A549 (cell line): ENCODE results near the gene OR1E2. TPM values are rescaled to one million over a fixed set of nuclear protein-coding genes. Genes with fewer than 3 reads are reported as not detected.

Experiments
- ATAC-seq, 2 experiments: fragments of 200-7000 bp in 1 of 2; fragments of >200 bp in 1 of 2; cut with Nextera tagmentation in 1 of 2; cut with Tn5 transposase in 1 of 2; 3 replicates each; pipeline versions ENCODE4 v1.8.0 to v1.9.1; 2018 to 2020; ENCODE audit warnings: mild to moderate bottlenecking in 1 of 2, moderate library complexity in 1 of 2
- CTCF ChIA-PET: fragments of 300-600 bp; sonication (Branson Sonifier 250); formaldehyde crosslinking; extraction: SDS; loops from one replicate; lab custom pipeline; 2021; ENCODE audit warnings: antibody characterized with exemption, inconsistent platforms; lab: Yijun Ruan, JAX
- POLR2A ChIA-PET: fragments of 350-600 bp; formaldehyde crosslinking; extraction: SDS; loops from one replicate; lab custom pipeline; 2021; ENCODE audit warnings: antibody characterized with exemption, inconsistent platforms; lab: Yijun Ruan, JAX
- DNase-seq, 2 experiments: peaks; one replicate each; pipeline versions ENCODE4 v3.0.0 to v3.0.0-alpha.2; 2011 to 2016; ENCODE audit warnings: low read depth in 1 of 2, low spot score in 1 of 2
- FAIRE-seq: peaks from 2 replicates; lab custom pipeline; 2011; peaks lifted over from hg19 to GRCh38; lab: Jason Lieb, UNC
- H3K27ac ChIP-seq, 2 experiments: fragments of >200 bp; sonication (Bioruptor Twin); formaldehyde crosslinking; 3 replicates each; pipeline ENCODE4 v1.5.1; 2016 to 2017
- H3K4me1 ChIP-seq: fragments of >200 bp; sonication (Bioruptor Twin); formaldehyde crosslinking; 3 replicates; pipeline ENCODE4 v1.6.1; 2016
- H3K4me2 ChIP-seq: fragments of >200 bp; sonication (Bioruptor Twin); formaldehyde crosslinking; 3 replicates; pipeline ENCODE4 v1.6.1; 2016
- H3K4me3 ChIP-seq: fragments of >200 bp; sonication (Bioruptor Twin); formaldehyde crosslinking; 3 replicates; pipeline ENCODE4 v1.5.1; 2016
- H3K9me3 ChIP-seq: fragments of >200 bp; sonication (Bioruptor Twin); formaldehyde crosslinking; 3 replicates; pipeline ENCODE4 v1.6.1; 2016
- ATOH8 ChIP-seq: fragments of 250-450 bp; sonication (Bioruptor Pico); IDR thresholded peaks from 2 replicates; pipeline ENCODE4 v1.5.0; 2020; ENCODE audit warnings: low read depth, mild to moderate bottlenecking, moderate library complexity
- CEBPB ChIP-seq, 2 experiments: fragments of >200 bp in 1 of 2; sonication (Bioruptor Twin) in 1 of 2; formaldehyde crosslinking in 1 of 2; IDR thresholded peaks; 2 replicates each; pipeline ENCODE4 v1.6.1; 2012 to 2016
- EHF ChIP-seq: fragments of 250-450 bp; sonication (Bioruptor Pico); IDR thresholded peaks from 2 replicates; pipeline ENCODE4 v1.5.0; 2020; ENCODE audit warnings: mild to moderate bottlenecking
- ESRRA ChIP-seq: fragments of 150-350 bp; IDR thresholded peaks from 2 replicates; pipeline ENCODE4 v1.6.1; 2014; ENCODE audit warnings: mild to moderate bottlenecking, low read length, borderline replicate concordance
- HOXB5 ChIP-seq: fragments of 250-450 bp; sonication (Bioruptor Pico); IDR thresholded peaks from 2 replicates; pipeline ENCODE4 v1.5.0; 2020; ENCODE audit warnings: mild to moderate bottlenecking, moderate library complexity
- KDM1A ChIP-seq: fragments of 200-600 bp; sonication (generic); IDR thresholded peaks from 2 replicates; pipeline ENCODE4 v1.6.1; 2016; ENCODE audit warnings: low read depth, mild to moderate bottlenecking
- MAFK ChIP-seq: fragments of 450-650 bp; IDR thresholded peaks from 2 replicates; pipeline ENCODE4 v1.6.1; 2014; ENCODE audit not compliant: partially characterized antibody
- MYC ChIP-seq: IDR thresholded peaks from 2 replicates; pipeline ENCODE4 v1.6.1; 2012; ENCODE audit warnings: mild to moderate bottlenecking, inconsistent platforms, low read length, improper control_type of control experiment, borderline replicate concordance
- NFE2L2 ChIP-seq: fragments of 150-350 bp; conservative IDR thresholded peaks from 2 replicates; pipeline ENCODE4 v1.6.1; 2014; ENCODE audit warnings: low read length
- RNF2 ChIP-seq: fragments of 200-600 bp; sonication (generic); IDR thresholded peaks from 2 replicates; pipeline ENCODE4 v1.6.1; 2016; ENCODE audit warnings: low read depth, mild to moderate bottlenecking, antibody characterized with exemption, moderate library complexity, borderline replicate concordance
- TP53 ChIP-seq: fragments of 250-450 bp; sonication (Bioruptor Pico); IDR thresholded peaks from 2 replicates; pipeline ENCODE4 v1.5.0; 2021; ENCODE audit warnings: mild to moderate bottlenecking, moderate library complexity
- ZC3H11A ChIP-seq: fragments of 450-650 bp; IDR thresholded peaks from 2 replicates; pipeline ENCODE4 v1.6.1; 2014; ENCODE audit warnings: antibody characterized with exemption, mild to moderate bottlenecking
- ZNF302 ChIP-seq: fragments of 250-450 bp; sonication (Bioruptor Pico); IDR thresholded peaks from 2 replicates; pipeline ENCODE4 v1.9.0; 2021; ENCODE audit warnings: inconsistent platforms, mild to moderate bottlenecking, moderate library complexity
- WGBS: methylation state at CpG from one replicate; pipeline ENCODE4 v1.1.6; 2017; ENCODE audit errors: missing lambda C conversion rate; 5-methylcytosine and 5-hydroxymethylcytosine counted together
- polyA plus RNA-seq, 4 experiments: library from polyadenylated mRNA; depleted of rRNA in 3 of 4; stranded (reverse); fragments of >200 nt; fragmentation: RNase III in 1 of 4; extraction: RNeasy Plus Mini Kit Qiagen cat#74134 plus additional on column Dnase treatment in 1 of 4; gene quantifications; 2 replicates in 3 of 4; 3 replicates in 1 of 4; pipeline ENCODE4 v1.2.3, GENCODE V29; 2011 to 2017
- TF ChIP-seq, protein P1 (sequence below): IDR thresholded peaks from 2 replicates; pipeline ENCODE4 v1.6.1; 2012
- TF ChIP-seq, protein P2 (sequence below): fragments of 150-350 bp; IDR thresholded peaks from 2 replicates; pipeline ENCODE4 v1.6.1; 2014; ENCODE audit warnings: low read depth, mild to moderate bottlenecking, low read length
- TF ChIP-seq, protein P3 (sequence below): fragments of 200-600 bp; sonication (generic); IDR thresholded peaks from 2 replicates; pipeline ENCODE4 v1.6.1; 2016; ENCODE audit warnings: antibody characterized with exemption, mild to moderate bottlenecking, moderate library complexity

The OR1E2 gene
- polyA plus RNA-seq, 2 of the 4 experiments (the other 2 are of a cell fraction), result not detected

DNA sequence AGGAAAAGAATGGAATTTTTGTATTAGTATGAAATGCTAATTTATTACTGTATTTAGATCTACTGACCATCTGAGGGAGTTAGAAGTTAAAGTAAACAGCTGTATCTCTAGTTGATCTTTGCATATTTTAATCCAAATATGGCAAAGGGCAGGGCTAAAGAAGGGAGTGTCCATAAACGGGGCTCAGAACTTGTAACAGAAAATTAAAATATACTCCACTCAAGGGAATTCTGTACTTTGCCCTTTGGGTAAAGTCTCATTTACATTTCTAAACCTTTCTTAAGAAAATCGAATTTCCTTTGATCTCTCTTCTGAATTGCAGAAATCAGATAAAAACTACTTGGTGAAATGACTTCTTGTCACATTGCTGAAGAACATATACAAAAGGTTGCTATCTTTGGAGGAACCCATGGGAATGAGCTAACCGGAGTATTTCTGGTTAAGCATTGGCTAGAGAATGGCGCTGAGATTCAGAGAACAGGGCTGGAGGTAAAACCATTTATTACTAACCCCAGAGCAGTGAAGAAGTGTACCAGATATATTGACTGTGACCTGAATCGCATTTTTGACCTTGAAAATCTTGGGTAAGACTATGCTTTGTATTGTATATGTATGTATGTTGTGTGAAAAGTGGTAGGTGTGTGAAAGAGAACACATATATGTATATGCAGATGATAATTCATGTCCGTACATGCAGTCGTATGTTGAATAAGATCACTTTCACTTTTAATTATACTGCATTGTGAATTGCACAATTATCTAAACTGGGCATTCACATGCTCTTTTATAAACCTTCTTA lies 42.4 kb upstream of the OR1E2 start, which contains the start of gene ASPA:
Gene ASPA, plus strand, starts transcription at position 186 of the 799 bp plus-strand sequence. Its CDS starts 163 bp downstream, at position 349.
- no peak for ATAC-seq
- 55% methylated on average over 7 of the region's 7 CpGs for WGBS
- peak; percentile 36 for FAIRE-seq
- Histone ChIP-seq H3K4me1 (peaks cover 25% of the 10 kb centered on the region; the same call in 2 of the 3 replicates), H3K4me3 (no peak within 1 kb of the TSS), H3K27ac (peak within 1 kb of the TSS in 1 of 2 experiments; percentile 5; a peak in 1 of 6 replicates), H3K4me2 (peak within 1 kb of the TSS; percentile 57; the same call in 2 of the 3 replicates), H3K9me3 (no peaks in the 10 kb centered on the region)
- TF ChIP-seq MYC (no peak), CEBPB (IDR thresholded peaks at IDR 0.05) (peak in 1 of 2 experiments; percentile 8; a peak in 1 of 4 replicates)
- ChIA-PET CTCF (interaction anchor here (1.3 kb wide), 1 partner anchor 10 kb away, joined by 3 read pairs; no protein-coding TSS in a partner anchor), POLR2A (no interaction called here)
- no peak for DNase-seq

DNA sequence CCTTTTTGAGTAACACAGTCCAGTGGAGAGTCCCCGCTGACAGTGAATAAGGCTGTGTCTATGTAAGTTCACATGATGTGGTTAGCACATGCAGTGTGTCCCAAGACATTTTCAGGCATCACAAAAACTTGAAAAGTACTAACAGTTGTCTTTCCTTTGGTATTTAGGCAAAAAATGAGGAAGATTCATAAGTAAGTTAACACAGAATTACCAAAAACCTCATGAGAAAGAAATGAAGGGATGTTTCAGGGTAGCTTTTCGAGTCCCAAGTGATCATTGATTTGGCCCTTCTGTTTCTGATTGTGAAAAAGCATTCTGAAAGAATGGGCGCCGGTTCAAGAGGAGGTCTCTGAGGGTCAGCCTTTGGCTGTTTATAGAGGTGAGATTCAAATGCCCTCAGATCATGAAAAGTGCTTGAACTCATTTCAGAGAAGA lies 41.6 kb upstream of the OR1E2 start:
- 76% methylated on average over 4 of the region's 4 CpGs for WGBS
- Histone ChIP-seq H3K9me3 (no peaks in the 10 kb centered on the region), H3K4me1 (peaks cover 25% of the 10 kb centered on the region; the same call in 2 of the 3 replicates), H3K4me3 (no peak overlapping the region), H3K27ac (no peak overlapping the region; a peak in 1 of 6 replicates), H3K4me2 (no peak overlapping the region)
- ChIA-PET POLR2A (no interaction called here), CTCF (no interaction called here)
- no peak for ATAC-seq
- FAIRE-seq, result no peak
- DNase-seq, result no peak
- TF ChIP-seq, protein P1, sequence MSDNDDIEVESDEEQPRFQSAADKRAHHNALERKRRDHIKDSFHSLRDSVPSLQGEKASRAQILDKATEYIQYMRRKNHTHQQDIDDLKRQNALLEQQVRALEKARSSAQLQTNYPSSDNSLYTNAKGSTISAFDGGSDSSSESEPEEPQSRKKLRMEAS, result no peak
- no peak for TF ChIP-seq CEBPB (IDR thresholded peaks at IDR 0.05)
- TF ChIP-seq, protein P2, sequence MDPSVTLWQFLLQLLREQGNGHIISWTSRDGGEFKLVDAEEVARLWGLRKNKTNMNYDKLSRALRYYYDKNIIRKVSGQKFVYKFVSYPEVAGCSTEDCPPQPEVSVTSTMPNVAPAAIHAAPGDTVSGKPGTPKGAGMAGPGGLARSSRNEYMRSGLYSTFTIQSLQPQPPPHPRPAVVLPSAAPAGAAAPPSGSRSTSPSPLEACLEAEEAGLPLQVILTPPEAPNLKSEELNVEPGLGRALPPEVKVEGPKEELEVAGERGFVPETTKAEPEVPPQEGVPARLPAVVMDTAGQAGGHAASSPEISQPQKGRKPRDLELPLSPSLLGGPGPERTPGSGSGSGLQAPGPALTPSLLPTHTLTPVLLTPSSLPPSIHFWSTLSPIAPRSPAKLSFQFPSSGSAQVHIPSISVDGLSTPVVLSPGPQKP, result no peak

DNA sequence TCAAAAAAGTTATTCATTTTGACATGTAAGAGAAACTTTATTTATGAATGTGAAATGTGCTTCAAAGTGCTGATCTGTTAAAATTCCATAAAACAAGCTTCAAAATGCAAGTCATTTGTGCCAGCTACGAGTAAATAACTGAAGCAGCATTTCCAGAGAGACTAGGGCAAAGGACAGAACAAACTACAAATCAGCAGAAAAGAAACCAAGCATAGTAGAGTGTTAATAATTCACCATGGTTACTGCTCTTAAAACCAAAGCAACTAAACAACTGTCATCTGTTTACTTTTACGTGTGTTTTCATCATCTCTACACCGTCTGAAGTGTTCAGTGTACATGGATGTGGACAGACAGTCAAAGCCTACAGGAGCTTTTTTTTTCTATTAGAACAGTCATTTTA lies 40.6 kb upstream of the OR1E2 start:
- TF ChIP-seq HOXB5 (no peak), RNF2 (no peak), KDM1A (no peak), ATOH8 (CRISPR knock-in tag) (no peak), EHF (CRISPR knock-in tag) (no peak), TP53 (CRISPR knock-in tag) (no peak), ESRRA (no peak), MAFK (peak; percentile 99), NFE2L2 (peak; percentile 55), ZC3H11A (no peak), ZNF302 (no peak)
- TF ChIP-seq, protein P3, sequence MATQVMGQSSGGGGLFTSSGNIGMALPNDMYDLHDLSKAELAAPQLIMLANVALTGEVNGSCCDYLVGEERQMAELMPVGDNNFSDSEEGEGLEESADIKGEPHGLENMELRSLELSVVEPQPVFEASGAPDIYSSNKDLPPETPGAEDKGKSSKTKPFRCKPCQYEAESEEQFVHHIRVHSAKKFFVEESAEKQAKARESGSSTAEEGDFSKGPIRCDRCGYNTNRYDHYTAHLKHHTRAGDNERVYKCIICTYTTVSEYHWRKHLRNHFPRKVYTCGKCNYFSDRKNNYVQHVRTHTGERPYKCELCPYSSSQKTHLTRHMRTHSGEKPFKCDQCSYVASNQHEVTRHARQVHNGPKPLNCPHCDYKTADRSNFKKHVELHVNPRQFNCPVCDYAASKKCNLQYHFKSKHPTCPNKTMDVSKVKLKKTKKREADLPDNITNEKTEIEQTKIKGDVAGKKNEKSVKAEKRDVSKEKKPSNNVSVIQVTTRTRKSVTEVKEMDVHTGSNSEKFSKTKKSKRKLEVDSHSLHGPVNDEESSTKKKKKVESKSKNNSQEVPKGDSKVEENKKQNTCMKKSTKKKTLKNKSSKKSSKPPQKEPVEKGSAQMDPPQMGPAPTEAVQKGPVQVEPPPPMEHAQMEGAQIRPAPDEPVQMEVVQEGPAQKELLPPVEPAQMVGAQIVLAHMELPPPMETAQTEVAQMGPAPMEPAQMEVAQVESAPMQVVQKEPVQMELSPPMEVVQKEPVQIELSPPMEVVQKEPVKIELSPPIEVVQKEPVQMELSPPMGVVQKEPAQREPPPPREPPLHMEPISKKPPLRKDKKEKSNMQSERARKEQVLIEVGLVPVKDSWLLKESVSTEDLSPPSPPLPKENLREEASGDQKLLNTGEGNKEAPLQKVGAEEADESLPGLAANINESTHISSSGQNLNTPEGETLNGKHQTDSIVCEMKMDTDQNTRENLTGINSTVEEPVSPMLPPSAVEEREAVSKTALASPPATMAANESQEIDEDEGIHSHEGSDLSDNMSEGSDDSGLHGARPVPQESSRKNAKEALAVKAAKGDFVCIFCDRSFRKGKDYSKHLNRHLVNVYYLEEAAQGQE, result no peak
- TF ChIP-seq, all 56 proteins: peak for 2
- ChIA-PET POLR2A (no interaction called here), CTCF (no interaction called here)
- peak; percentile 91 to 95 for ATAC-seq
- no peaks in the 10 kb centered on the region for H3K9me3 ChIP-seq
- H3K4me2 ChIP-seq, result peak overlapping the region; percentile 57
- H3K4me3 ChIP-seq, result no peak overlapping the region
- FAIRE-seq, result peak; percentile 94
- H3K4me1 ChIP-seq, result peaks cover 25% of the 10 kb centered on the region; the same call in 2 of the 3 replicates
- peak overlapping the region in 1 of 2 experiments; percentile 28; a peak in 2 of 6 replicates for H3K27ac ChIP-seq
- 3% methylated on average over 3 of the region's 3 CpGs for WGBS
- peak; percentile 29 to 80 for DNase-seq
